HG03571 (cell line): Measurements from ENCODE around the gene CYGB.
A peak's percentile ranks its signal among the peaks of the same experiment; 100 is the strongest.
"Not testable (repeated sequence)": the region's sequence is repeated elsewhere in the genome, so short reads cannot be mapped to it uniquely, and the experiment has no call there.

Source experiments
- ATAC-seq: cut with Tn5 transposase; IDR thresholded peaks from one replicate; pipeline ENCODE4 v1.9.1; 2021; ENCODE audit not compliant: unreplicated experiment

The CYGB gene

DNA sequence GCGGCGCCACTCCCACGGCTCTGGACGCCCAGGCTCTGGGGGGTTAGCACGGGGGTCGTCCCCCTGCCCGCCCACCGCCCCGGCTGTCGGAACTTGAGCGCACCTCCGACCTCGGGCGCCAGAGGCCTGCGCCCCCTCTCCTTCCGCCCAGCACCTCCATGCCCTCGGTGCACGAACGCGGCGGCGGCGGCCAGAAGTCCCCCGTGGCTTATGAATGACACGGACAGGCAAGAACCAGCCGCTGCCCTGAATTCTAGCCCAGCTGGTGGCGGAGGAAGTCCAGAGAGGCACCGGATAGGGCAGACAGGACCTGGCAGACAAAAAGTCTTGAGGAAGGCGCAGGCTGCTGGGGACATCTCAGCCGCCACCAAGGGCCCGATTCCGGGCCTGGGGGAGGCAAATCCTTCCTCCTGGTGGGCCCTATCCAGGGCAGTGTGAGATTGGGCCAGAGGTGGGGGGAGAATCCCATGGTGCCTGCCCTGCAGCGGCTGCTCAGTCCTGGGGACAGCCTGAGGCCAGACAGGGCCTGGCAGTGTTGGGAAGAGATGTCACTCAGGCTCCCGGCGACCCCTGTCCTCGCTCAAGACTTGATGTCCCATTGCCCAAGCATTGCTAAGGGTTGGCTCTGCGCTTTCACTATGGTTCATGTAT is 897 bp upstream of the CYGB start:
- ATAC-seq, result no peak

DNA sequence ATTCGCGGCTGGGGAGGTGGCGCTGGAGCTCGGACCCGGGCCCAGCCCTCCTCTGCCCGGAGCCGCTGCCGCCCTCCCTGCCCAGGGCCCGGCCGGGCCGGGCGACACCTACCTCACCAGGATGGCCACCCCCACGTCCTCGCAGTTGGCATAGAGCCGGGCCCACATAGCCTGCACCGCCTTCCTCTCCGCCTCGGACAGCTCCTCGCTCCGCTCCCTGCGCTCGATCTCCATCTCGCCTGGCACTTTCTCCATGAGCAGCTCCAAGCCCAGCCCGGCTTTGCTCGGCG is 276 bp downstream of the CYGB start:
- no peak for ATAC-seq

DNA sequence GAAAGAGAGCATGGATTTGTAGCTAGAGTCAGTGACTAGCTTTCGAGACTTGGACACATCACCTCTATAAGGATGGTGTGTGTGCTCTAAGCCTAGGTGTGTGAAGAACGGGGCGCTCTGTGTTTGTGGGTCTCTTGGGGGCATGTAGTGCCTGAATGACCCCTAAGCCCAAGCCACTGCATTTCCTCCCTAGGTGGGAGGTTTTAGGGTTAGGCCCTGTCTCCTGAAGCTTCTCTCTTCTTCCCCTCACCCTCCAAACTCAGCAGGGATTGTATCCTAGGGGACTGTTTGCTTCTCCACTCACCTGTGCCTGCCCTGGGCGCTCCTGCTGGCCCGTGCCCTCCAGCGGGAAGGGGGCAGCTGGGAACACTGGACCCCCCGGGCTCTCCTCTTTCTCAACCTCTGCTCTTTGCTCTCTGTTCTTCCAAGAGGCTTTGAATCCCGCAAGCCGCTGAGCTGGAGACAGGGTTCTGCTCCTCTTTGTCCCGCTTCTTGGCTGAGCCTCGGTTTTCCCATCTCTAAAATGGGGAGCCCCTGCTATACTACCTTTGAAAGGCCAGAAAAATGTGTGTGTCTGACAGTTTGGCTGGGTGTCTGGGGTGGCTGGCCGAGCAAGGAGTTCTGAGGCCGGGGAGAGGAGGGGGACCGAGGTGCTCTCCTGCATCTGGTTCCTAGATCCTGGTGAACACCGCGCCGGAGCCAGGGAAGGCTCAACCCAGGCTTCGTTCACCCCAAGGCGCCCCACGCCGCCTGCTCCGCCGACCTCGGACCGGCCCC is 810 bp downstream of the CYGB start:
- ATAC-seq, result no peak

DNA sequence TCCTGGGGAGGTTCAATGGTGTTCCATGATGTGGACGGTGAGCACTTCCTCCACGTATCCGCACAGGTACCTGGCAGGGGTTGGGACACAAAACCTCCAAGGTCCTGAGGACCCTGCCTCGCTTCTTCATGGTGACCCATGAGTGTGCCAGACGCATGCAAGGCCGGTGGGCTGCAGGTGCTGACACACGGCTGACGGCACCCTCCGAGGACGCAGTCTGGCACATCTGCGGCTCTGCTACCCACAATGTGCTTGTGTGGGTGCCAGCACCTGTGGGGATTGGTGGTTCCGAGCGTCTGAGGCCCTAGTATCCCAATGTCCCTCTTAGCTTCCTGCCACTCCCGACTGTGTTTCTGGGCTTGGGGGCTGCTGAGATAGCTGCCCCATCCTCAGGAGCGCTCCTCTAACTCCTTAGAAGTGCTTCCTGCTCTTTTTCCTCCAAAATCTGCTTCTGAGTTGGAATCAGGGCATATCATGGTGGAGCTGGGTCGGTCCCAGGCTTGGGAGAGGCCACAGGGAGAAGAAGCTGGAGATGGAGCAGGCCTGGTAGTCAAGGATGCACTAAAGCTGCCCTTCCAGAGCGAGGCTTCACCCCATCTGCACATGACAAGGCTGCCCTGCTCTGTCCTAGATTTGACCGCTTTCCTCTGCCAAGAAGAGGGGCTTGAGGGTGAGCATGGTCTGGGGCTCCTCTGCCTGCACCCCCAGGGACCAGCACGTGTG is 1.6 kb downstream of the CYGB start:
- no peak for ATAC-seq

DNA sequence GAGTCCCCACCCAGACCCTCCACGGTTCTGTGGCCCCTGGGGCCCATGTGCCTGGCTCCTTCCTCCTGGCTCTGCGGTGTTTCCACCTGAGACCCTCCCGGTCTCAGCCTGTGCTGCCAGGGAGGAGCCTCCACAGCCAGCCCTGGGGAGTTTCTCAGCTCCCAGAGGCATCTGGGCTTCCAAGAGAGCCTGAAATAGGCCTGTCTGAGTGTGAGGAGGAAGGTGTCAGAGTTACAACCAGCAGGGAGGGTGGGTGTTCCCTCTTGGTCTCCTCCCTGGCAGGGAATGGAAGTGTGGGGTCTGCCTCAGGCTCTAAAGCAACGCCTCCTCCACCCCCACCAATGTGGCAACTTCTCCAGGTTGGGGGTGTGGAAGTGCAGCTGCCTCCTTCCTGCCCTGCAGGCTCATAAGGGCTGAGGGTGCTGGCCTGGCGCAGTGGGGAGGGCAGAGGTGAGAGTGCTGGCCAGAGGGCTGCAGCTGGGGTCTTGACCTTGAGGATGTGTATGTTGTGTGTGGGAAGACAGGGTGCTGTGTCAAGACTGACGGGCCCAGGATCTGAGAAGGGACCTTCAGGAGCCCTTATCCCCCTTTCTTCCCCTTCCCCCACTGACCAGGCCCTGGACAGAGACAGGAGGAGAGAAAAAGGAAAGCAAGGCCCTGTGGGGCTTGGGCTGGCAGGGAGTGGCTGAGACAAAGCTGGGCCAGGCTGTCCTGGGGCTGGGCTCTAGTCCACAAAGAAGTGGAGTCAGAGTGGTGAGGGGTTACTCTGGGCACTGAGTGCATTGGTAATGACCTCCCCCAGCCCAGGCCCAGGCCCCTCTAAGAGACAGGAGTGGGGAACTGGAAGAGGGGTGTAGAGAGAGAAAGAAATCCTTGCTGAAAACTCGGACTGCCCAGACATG is 2.4 kb downstream of the CYGB start:
- no peak for ATAC-seq

DNA sequence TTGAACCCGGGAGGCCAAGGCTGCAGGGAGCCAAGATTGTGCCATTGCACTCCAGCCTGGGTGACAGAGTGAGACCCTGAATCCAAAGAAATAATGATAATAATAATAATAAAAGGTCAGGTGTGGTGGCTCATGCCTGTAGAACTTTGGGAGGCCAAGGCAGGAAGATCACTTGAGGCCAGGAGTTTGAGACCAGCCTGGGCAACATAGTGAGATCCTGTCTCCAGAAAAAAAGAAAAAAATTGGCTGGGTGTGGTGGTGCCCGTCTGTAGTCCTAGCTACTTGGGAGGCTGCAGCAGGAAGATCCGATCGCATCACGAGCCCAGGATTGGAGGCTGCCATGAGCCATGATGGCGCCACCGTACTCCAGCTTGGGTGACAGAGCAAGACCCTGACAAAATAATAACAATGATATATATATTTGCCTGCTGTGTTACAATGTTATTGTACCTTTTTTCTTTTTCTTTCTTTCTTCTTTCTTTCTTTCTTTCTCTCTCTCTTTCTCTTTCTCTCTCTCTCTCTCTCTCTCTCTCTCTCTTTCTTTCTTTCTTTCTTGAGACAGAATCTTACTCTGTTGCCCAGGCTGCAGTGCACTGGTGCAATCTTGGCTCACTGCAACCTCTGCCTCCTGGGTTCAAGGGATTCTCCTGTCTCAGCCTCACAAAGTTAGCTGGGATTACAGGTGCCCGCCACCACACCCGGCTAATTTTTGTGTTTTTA is 3.7 kb downstream of the CYGB start:
- not testable (repeated sequence) for ATAC-seq

DNA sequence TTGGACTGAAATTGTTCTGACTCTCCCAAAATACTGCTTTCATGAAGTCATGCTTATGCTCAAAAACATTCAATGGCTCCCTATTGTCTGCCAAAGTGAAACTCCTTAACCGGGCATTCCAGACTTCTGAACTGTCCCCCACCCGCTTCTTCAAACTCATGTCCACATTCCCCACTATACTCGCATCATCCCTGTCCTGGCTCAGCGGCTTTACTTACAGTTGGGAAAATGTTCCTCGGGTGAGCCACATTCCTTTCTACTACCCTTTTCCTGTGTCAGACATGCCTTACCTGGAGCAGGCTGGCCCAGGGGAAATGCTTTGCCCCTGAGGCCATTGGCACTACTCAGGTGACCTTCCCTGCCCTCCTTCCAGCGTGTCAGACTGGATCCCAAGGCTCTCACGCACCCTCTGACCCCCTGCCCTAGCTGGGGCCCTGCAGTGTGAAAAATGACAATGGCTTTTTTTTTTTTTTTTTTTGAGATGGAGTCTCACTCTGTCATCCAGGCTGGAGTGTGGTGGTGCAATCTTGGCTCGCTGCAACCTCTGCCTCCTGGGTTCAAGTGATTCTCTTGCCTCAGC is 5.3 kb downstream of the CYGB start:
- ATAC-seq, result no peak

DNA sequence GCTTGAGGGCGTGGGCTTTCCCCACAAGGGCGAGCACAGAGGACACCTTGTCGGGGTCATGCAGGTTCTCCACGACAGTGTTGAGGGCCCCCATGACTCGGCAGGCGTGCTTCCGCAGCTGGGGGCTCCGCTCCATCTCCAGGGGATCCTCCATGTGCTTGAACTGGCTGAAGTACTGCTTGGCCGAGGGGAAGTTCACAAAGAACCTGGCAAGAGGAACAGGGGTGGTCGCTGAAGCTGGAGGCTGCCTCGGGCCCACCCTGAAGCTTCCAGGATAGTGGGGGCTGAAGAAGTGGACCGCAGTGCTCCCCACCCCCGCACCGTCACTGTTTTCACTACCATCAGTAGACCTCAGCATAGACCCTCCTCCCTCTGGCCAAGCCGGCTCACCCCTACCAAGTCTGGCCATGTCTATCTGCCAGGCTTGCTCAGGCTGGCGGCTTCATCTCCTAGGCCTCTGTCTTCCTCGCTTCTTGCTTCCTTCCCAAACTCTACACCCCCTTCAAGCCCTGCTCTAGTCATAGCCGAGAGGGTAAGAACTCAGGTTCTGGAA is 5.9 kb downstream of the CYGB start:
- ATAC-seq, result no peak

DNA sequence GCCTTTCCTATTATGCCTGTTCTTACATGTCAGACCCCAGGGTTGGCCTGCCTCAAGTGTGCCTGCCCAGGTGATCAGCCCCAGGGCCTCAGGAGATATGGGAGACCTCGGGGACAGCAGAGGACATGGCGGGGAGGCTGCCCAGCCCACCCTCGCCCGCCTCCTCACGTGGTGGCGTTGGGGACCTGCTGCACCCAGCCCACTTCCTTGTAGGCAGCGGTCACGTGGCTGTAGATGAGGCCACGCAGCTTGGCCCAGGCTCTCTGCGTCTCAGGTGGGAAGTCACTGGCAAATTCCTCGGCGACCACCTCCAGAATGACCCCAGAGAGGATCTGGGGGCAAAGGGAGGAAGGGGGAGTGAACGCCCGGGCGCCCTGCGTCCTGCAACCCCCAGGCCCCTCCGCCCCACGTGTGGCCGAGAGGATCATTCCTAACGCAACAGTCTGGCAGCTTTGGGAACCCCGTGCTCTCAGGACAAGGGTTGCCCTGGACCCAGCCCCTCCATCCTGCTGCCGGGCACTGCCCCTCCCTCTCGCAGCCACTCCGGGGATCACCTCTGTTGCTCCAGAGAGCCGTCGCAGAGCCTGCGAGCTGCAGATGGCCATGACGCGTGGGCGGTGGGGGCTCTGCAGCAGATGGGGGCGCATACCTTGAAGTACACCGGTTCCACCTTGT is 6.6 kb downstream of the CYGB start:
- ATAC-seq, result no peak

DNA sequence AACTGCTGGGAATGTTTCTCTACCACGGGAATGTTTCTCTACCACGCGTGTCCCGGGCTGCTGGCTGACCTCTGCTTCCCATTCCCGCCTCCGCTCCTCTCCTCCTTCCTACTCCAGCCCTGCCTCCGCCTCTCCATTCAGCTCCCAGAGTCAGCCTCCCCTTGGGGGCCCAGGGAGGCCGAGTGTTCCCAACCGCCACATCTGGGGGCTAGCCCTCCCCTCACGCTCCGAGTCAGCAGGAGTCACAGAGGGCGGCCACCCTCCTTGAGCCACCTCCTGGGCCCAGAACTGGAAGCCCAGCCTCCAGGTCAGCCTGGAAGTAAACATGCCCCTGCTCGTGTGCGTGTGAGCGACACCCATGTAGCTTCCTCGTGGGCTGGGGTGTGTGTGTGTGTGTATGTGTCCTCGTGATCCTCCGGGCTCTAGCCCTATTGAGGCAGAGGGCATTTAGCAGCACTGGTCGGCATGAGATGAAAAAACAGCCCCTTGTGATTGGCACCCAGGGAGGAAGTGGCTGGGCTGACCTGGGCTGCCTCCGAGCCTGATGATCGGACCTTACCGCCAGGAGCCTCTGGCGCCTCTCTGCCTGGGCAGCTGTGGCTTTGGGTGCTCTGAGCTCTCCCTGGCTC is 7.3 kb downstream of the CYGB start:
- no peak for ATAC-seq

DNA sequence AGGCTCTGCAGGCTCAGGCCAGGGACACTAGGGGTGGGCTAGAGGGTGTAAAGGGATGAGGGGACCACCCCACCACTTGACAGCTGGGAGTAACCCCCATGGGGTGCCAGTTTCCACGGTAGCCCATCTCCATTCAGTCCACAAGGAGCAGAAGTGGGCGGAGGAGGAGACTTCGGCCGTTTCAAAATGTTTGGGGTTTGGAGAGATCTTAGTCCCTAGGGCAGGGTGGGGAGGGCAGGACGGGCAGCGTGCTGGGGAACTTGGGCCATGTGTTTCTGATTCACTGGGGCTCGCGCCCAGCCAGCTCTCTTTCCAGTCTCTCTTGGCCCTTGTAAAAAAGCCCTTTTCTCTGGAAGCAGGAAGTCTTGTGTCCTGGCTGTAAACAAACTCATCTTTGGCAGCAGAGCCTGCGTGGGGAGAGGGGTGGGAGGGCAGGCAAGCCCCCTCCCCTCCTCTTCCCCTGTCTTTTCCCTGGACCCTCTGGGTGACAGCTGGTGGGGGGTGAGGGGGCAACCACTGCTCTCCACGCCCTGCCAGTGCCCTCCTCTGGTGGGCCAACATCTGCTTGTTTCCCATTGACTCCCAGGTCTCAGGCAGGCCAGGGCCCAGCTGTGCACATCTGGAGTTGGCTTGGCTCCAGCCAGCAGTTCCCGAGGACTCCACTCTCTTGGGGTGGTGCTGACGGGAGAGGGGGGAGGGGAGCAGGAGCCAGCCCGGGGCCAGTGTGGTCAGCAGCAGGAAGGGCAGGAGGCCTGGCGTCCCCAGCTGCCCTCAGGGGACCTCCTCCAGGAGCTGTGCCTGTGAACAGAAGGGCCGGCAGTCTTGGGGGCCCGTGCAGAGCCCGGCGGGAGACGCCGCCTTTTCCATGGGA is 8.1 kb downstream of the CYGB start:
- no peak for ATAC-seq

DNA sequence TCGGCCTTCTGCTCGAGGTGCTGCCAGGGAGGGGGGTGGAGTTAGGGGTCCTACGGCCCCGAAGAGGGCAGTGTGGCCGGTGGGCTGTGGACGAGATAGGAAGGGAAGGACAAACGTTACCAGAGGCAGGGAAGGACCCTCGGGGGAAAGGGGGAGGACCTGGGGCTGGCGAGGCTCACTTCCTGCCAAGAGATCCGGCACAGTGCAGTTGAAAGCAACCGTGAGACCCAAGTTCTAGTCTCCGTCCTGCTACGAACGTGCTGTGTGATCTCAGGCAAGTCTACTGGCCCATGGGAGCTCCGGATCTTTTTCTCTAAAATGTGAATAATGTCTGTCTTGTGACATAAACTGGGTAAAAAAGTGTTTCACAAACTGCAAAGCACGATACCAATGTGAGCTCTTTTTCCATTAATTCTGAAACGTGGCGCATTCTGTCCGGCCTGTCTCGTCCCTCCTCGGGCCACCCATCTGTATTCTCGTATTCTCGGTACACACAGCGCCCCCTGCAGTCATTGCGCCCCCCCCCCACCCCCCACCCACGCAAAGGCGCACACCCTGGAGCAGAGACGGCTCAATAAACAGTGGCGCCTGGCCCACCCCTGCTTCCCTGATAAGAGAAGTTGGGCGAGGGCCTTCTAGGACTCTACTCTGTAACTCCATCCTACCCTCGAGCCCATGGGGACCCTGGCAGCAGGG is 8.8 kb downstream of the CYGB start:
- no peak for ATAC-seq

DNA sequence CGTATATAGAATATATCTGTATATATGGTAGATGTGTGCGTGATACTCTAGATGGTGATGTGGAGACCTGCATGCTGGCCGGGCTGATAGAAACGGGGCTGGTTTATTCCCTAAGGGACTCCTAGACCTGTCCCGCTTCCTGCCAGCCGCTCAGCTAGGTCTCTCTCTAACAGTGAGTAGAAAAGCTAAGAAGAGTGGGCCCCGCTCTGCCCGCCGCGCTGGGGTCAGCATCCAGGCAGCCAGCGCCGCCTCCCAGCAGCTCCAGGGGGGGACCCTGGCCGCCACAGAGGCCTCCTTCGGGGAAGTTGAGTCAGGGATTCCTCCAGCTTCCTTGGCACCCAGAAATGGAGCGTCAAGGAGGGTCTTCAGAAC is 9.4 kb downstream of the CYGB start:
- peak; percentile 59 for ATAC-seq

DNA sequence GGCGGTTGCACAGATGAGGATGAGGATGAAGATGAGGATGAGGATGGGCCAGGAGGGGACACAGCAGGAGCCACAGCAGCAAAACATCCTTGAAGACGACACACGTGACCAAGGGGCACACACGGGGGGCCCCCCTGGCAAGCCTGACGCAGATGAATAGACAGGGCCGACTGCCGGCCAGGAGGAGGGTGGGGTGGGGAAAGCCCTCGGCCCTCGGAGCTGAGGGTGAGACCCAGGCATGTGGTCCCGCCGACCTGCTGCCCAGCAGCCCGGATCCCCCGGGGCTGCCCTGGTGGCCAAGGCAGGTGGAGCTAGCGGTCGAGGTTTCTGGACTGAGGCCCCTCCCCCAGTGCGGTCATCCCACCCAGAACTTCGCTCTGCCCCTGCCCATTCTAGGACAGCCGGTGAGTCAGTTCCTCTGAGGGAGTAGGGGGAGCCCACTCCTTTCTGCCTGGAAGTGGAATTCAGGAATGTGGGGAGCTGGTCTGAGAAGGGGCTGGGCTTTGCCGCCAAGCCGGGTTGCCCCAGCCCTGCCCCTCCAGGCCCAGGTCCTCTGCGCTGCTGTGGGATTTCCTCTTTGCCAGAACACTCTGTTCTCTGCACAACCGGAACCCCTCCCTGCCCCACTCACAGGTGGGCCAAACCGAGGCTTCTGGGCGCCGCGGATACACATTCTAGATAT is 9.9 kb downstream of the CYGB start:
- peak; percentile 53 for ATAC-seq

DNA sequence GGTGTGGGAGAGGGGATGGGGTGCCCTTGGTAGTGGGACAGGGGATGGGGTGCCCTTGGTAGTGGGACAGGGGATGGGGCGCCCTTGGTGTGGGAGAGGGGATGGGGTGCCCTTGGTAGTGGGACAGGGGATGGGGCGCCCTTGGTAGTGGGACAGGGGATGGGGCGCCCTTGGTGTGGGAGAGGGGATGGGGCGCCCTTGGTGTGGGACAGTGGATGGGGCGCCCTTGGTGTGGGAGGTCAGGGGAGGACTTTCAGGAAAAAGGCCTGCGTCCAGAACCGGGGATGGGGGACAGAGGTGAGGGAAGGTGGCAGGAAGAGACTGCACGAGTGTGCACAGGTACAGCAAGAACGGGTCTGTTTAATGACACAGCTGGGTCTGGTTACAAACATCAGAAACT is 10.5 kb downstream of the CYGB start:
- not testable (repeated sequence) for ATAC-seq

DNA sequence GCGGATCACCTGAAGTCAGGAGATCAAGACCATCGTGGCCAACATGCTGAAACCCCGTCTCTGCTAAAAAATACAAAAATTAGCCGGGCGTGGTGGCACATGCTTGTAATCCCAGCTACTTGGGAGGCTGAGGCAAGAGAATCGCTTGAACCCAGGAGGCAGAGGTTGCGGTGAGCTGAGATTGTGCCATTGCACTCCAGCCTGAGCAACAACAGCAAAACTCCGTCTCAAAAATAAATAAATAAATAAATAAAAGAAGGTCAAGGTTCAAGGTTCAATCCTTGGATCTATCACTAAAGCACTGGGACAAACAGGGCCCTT is 12.0 kb downstream of the CYGB start:
- ATAC-seq, result not testable (repeated sequence)
